ENCODE data around the gene SP6. TPM values are rescaled to one million over a fixed set of nuclear protein-coding genes. Genes with fewer than 3 reads are reported as not detected.

The SP6 gene
- total RNA-seq, 2 experiments from 2014 or later: 0.05 TPM; not detected in 1

- Mint-ChIP-seq H3K27ac (no peak overlapping the region), H3K27me3 (ENCODE audit: low read depth) (peaks cover 80% of the 10 kb centered on the region), H3K4me3 (no peak overlapping the region), H3K4me1 (ENCODE audit: low read depth) (peaks cover 19% of the 10 kb centered on the region), H3K9me3 (ENCODE audit: insufficient read depth) (no peaks in the 10 kb centered on the region), H3K36me3 (ENCODE audit: low read depth) (no peaks in the 10 kb centered on the region)
- no peak for ATAC-seq
- ChIA-PET CTCF (interaction anchor here (0.9 to 18.7 kb wide), 4 partner anchors 10 to 98 kb away, joined by 3 to 538 read pairs (median 11); partner anchors contain the start of genes SCRN2 and SP2), POLR2A (interaction anchor here (1.0 kb wide), 1 partner anchor 20 kb away, joined by 3 read pairs; the partner anchor contains the start of genes LRRC46 and MRPL10)
- DNase-seq: no peak
Observed at GRCh38 chr17:47851764-47852112, 775 bp upstream of the SP6 start.

DNA sequence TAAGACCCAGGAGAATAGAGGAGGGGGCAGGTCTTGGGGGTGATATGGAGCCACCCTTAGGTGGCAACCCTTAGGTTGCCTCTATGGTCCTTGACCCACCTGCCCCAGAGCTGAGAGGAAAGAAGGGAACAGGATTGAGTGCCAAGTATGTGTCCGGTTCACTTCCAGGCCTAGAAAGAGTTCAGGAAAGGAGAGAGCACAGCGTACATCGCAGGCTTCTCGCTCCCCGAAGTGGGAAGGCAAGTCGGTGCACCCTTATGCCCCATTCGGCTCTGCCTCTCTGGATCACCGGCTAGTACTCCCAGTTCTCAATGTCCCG lies 631 bp downstream of the SP6 start:
- H3K4me3 Mint-ChIP-seq: peak overlapping the region; percentile 27
- CTCF ChIA-PET: interaction anchor here (0.5 to 18.7 kb wide), 2 partner anchors 37 to 85 kb away, joined by 3 to 538 read pairs; partner anchors contain the start of gene SP2
- H3K27ac Mint-ChIP-seq: no peak overlapping the region
- POLR2A ChIA-PET: no interaction called here
- H3K27me3 Mint-ChIP-seq (ENCODE audit: low read depth): peaks cover 83% of the 10 kb centered on the region
- DNase-seq (no peak), ATAC-seq (no peak)
- H3K36me3 Mint-ChIP-seq (ENCODE audit: low read depth): no peaks in the 10 kb centered on the region
- H3K9me3 Mint-ChIP-seq (ENCODE audit: insufficient read depth): no peaks in the 10 kb centered on the region
- H3K4me1 Mint-ChIP-seq (ENCODE audit: low read depth): peaks cover 19% of the 10 kb centered on the region

- ChIA-PET POLR2A (interaction anchor here (0.6 to 1.1 kb wide), 4 partner anchors 17 to 56 kb away, joined by 3 to 4 read pairs (median 3); partner anchors contain the start of genes LRRC46, MRPL10 and SP2), CTCF (interaction anchor here (1.1 to 18.7 kb wide), 10 partner anchors 9 to 233 kb away, joined by 3 to 538 read pairs (median 6); partner anchors contain the start of genes CDK5RAP3, LRRC46, MRPL10 and SP2)
- Mint-ChIP-seq H3K4me1 (ENCODE audit: low read depth) (peaks cover 21% of the 10 kb centered on the region), H3K36me3 (ENCODE audit: low read depth) (no peaks in the 10 kb centered on the region), H3K9me3 (ENCODE audit: insufficient read depth) (no peaks in the 10 kb centered on the region), H3K4me3 (no peak overlapping the region), H3K27me3 (ENCODE audit: low read depth) (peaks cover 73% of the 10 kb centered on the region), H3K27ac (no peak overlapping the region)
- DNase-seq (no peak), ATAC-seq (no peak)
Observed at GRCh38 chr17:47848198-47848513, 2.8 kb downstream of the SP6 start.

DNA sequence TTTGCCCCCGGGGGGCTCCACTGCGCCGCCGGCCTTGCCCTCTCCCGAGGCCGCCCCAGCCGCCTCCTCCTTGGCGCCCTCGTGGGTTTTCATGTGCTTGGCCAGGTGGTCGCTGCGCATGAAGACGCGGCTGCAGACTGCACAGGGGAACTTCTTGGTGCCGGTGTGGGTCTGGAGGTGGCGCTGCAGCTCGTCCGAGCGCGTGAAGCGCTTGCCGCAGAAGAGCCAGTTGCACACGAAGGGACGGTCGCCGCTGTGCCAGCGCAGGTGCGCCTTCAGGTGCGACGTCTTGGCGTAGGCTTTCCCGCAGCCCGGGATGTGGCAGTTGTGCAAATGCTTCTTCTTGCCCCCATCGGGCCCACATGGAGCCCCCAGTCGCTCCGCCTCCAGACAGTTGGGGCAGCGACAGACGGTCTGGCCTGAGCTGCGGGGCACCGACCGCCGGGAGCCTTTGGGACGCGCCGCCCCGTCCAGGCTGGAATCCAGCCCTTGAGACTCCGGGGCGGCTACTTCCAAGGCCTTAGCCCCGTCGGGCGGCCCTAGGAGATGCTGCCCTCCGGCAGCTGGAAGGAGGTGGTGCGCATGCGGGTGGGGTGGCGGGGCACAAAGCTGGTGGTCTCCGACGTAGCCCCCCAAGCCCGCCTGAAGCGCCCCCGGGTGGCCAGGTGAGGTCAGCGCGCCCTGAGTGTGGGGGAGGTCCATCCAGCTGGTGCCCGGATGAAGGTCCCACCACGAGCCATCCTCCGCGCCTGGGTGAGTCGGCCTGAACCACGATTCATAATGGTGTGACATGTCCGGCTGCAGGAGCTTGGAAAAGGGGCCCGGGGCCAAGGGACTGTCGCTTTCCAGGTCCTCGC lies 3.4 kb downstream of the SP6 start:
- no peak for ATAC-seq
- DNase-seq: no peak
- ChIA-PET CTCF (interaction anchor here (1.1 to 18.7 kb wide), 10 partner anchors 9 to 233 kb away, joined by 3 to 538 read pairs (median 6); partner anchors contain the start of genes CDK5RAP3, LRRC46, MRPL10 and SP2), POLR2A (interaction anchor here (0.6 to 1.1 kb wide), 4 partner anchors 16 to 55 kb away, joined by 3 to 4 read pairs (median 3); partner anchors contain the start of genes LRRC46, MRPL10 and SP2)
- no peak overlapping the region for H3K4me3 Mint-ChIP-seq
- no peaks in the 10 kb centered on the region for H3K36me3 Mint-ChIP-seq (ENCODE audit: low read depth)
- peaks cover 68% of the 10 kb centered on the region for H3K27me3 Mint-ChIP-seq (ENCODE audit: low read depth)
- no peaks in the 10 kb centered on the region for H3K9me3 Mint-ChIP-seq (ENCODE audit: insufficient read depth)
- peaks cover 24% of the 10 kb centered on the region for H3K4me1 Mint-ChIP-seq (ENCODE audit: low read depth)
- H3K27ac Mint-ChIP-seq: no peak overlapping the region

DNA sequence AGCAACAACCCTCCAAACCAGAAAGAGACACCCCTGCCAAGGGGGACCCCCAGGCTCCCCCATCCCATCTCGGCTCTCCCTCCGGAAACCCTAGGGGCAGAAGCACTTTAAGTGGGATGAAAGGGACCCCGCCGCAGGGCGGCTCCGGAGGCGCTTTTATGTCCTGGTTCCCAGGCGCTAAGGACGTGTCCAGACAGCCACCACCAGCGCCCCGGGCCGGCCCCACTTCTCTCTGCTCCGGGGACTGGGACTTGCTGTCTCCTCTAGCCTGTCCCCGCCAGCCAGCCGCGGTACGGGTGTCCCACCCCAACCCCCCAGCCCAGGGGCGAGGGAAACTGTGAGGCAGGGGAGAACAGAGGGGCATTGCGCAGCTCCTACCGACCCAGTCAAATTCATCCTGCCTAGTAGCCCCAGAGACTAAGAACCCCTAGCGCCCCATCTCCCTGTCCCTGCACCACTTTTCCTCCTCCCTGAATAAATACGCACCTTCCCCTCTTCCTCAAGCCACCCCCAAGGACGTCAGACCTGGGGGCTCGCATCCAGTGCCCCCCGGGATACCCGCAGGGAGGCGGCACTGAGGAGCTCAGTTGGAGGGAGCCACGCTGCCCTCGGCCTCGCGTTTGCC lies 4.1 kb downstream of the SP6 start:
- Mint-ChIP-seq H3K27ac (no peak overlapping the region), H3K4me3 (no peak overlapping the region), H3K9me3 (ENCODE audit: insufficient read depth) (no peaks in the 10 kb centered on the region), H3K27me3 (ENCODE audit: low read depth) (peaks cover 60% of the 10 kb centered on the region), H3K4me1 (ENCODE audit: low read depth) (peaks cover 21% of the 10 kb centered on the region), H3K36me3 (ENCODE audit: low read depth) (no peaks in the 10 kb centered on the region)
- DNase-seq (no peak), ATAC-seq (no peak)
- ChIA-PET POLR2A (interaction anchor here (1.1 kb wide), 1 partner anchor 49 kb away, joined by 4 read pairs; the partner anchor contains the start of gene SP2), CTCF (interaction anchor here (1.2 to 18.7 kb wide), 8 partner anchors 10 to 171 kb away, joined by 3 to 538 read pairs (median 10); partner anchors contain the start of genes CDK5RAP3, LRRC46, MRPL10 and SP2)

DNA sequence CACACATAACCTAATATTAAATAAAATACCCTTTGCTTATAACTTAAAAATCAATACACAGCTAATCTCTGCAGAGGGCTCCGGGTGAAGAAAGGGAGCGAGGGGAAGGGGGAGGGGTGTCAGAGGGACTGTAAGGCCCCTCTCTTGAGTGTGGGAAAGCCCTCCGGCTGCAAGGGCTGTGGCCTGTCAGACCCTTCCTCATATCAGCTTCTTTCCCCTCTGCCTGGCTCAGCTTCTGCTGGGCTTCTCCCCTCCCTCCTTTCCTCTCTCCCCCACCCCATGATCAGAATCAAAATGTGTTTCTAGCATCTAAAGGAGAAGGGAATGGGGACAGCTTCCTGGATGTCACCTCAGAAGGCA lies 5.3 kb downstream of the SP6 start:
- no peak for ATAC-seq
- no peak for DNase-seq
- peaks cover 27% of the 10 kb centered on the region for H3K4me1 Mint-ChIP-seq (ENCODE audit: low read depth)
- ChIA-PET CTCF (interaction anchor here (0.9 to 18.7 kb wide), 3 partner anchors 41 to 172 kb away, joined by 3 to 538 read pairs (median 18); partner anchors contain the start of genes PNPO and SP2), POLR2A (interaction anchor here (3.7 kb wide), 1 partner anchor 50 kb away, joined by 19 read pairs; the partner anchor contains the start of gene SP2)
- no peaks in the 10 kb centered on the region for H3K9me3 Mint-ChIP-seq (ENCODE audit: insufficient read depth)
- H3K4me3 Mint-ChIP-seq: no peak overlapping the region
- no peak overlapping the region for H3K27ac Mint-ChIP-seq
- peaks cover 57% of the 10 kb centered on the region for H3K27me3 Mint-ChIP-seq (ENCODE audit: low read depth)
- no peaks in the 10 kb centered on the region for H3K36me3 Mint-ChIP-seq (ENCODE audit: low read depth)

GRCh38 chr17:47844814-47845715 lies 5.9 kb downstream of the SP6 start:
- CTCF ChIA-PET: interaction anchor here (0.5 to 18.7 kb wide), 6 partner anchors 14 to 173 kb away, joined by 3 to 538 read pairs (median 4); partner anchors contain the start of genes CDK5RAP3, PNPO and SP2
- H3K27ac Mint-ChIP-seq: no peak overlapping the region
- H3K4me1 Mint-ChIP-seq (ENCODE audit: low read depth): peaks cover 28% of the 10 kb centered on the region
- POLR2A ChIA-PET: interaction anchor here (0.6 to 3.7 kb wide), 2 partner anchors 50 to 1070 kb away, joined by 3 to 19 read pairs; partner anchors contain the start of gene SP2
- peaks cover 51% of the 10 kb centered on the region for H3K27me3 Mint-ChIP-seq (ENCODE audit: low read depth)
- DNase-seq (no peak), ATAC-seq (no peak)
- no peaks in the 10 kb centered on the region for H3K9me3 Mint-ChIP-seq (ENCODE audit: insufficient read depth)
- no peaks in the 10 kb centered on the region for H3K36me3 Mint-ChIP-seq (ENCODE audit: low read depth)
- H3K4me3 Mint-ChIP-seq: no peak overlapping the region

GRCh38 chr17:47844227-47844626 lies 6.7 kb downstream of the SP6 start:
- POLR2A ChIA-PET: interaction anchor here (0.6 to 3.7 kb wide), 2 partner anchors 51 to 1071 kb away, joined by 3 to 19 read pairs; partner anchors contain the start of gene SP2
- peaks cover 33% of the 10 kb centered on the region for H3K4me1 Mint-ChIP-seq (ENCODE audit: low read depth)
- CTCF ChIA-PET: interaction anchor here (0.5 to 18.7 kb wide), 7 partner anchors 10 to 174 kb away, joined by 3 to 538 read pairs (median 7); partner anchors contain the start of genes CDK5RAP3 and SP2
- H3K9me3 Mint-ChIP-seq (ENCODE audit: insufficient read depth): no peaks in the 10 kb centered on the region
- peaks cover 43% of the 10 kb centered on the region for H3K27me3 Mint-ChIP-seq (ENCODE audit: low read depth)
- no peaks in the 10 kb centered on the region for H3K36me3 Mint-ChIP-seq (ENCODE audit: low read depth)
- no peak overlapping the region for H3K4me3 Mint-ChIP-seq
- no peak overlapping the region for H3K27ac Mint-ChIP-seq
- no peak for ATAC-seq
- no peak for DNase-seq

GRCh38 chr17:47843391-47843730 lies 7.6 kb downstream of the SP6 start:
- POLR2A ChIA-PET: interaction anchor here (1.0 to 3.7 kb wide), 2 partner anchors 41 to 52 kb away, joined by 3 to 19 read pairs; partner anchors contain the start of gene SP2
- DNase-seq: no peak

DNA sequence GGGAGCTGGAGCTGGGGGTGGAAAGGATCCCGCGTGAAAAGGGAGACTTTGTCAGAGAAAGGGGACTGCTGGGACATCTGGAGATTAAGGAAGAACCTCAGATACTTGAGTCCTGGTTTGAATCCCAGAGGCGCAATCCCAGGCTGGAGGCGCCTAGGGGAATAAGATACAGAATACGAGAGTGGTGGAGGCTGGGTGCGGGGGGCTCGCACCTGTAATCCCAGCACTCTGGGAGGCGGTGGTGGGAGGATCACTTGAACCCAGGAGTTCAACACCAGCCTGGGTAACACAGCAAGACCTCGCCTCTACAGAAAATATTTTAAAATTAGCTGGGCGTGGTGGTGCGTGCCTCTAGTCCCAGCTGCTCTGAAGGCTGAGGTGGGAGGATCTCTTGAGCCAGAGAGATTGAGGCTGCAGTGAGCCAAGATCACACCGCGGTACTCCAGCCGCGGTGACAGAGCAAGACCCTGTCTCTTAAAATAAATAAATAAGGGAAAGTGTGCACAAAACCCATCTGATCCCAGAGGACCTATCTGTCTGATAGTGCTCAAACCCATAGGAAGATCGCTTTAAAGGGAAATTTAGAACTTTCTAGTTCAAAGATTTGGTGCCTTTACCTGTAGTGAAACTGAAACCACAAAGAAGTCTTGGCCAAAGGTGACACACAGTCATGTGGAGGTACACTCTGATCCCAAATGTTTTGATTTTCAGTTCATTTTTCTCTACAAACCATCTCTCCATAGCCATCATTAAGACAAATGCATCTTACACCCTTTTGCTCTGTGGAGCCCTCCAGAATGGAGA lies 9.3 kb downstream of the SP6 start:
- H3K4me3 Mint-ChIP-seq: peak overlapping the region; percentile 99
- ATAC-seq: no peak
- peaks cover 22% of the 10 kb centered on the region for H3K27me3 Mint-ChIP-seq (ENCODE audit: low read depth)
- H3K9me3 Mint-ChIP-seq (ENCODE audit: insufficient read depth): no peaks in the 10 kb centered on the region
- peak overlapping the region; percentile 95 for H3K27ac Mint-ChIP-seq
- peaks cover 30% of the 10 kb centered on the region for H3K4me1 Mint-ChIP-seq (ENCODE audit: low read depth)
- ChIA-PET POLR2A (interaction anchor here (1.0 to 3.2 kb wide), 5 partner anchors 11 to 100 kb away, joined by 3 to 19 read pairs (median 8); partner anchors contain the start of genes LRRC46, MRPL10, PNPO and SP2), CTCF (interaction anchor here (0.8 to 18.7 kb wide), 24 partner anchors 11 to 210 kb away, joined by 3 to 538 read pairs (median 6); partner anchors contain the start of genes CDK5RAP3, LRRC46, MRPL10 and OSBPL7)
- no peaks in the 10 kb centered on the region for H3K36me3 Mint-ChIP-seq (ENCODE audit: low read depth)
- no peak for DNase-seq

More at GRCh38 chr17:47843391-47843730, 7.6 kb downstream of the SP6 start:
- Mint-ChIP-seq H3K36me3 (ENCODE audit: low read depth) (no peaks in the 10 kb centered on the region), H3K27ac (no peak overlapping the region), H3K4me3 (no peak overlapping the region), H3K27me3 (ENCODE audit: low read depth) (peaks cover 34% of the 10 kb centered on the region), H3K4me1 (ENCODE audit: low read depth) (peaks cover 33% of the 10 kb centered on the region), H3K9me3 (ENCODE audit: insufficient read depth) (no peaks in the 10 kb centered on the region)
- CTCF ChIA-PET: interaction anchor here (1.0 to 18.7 kb wide), 11 partner anchors 9 to 175 kb away, joined by 3 to 538 read pairs (median 5); partner anchors contain the start of genes CDK5RAP3, LRRC46, MRPL10 and PNPO
- ATAC-seq: no peak
